Right atrium auricular region (tissue), 2 donors: ENCODE data around the gene FBXO21. TPM values are rescaled to one million over a fixed set of nuclear protein-coding genes. Genes with fewer than 3 reads are reported as not detected.

Source experiments
- DNase-seq: peaks from one replicate; pipeline ENCODE4 v3.0.0-alpha.2; 2019; ENCODE audit warnings: low spot score
- H3K27ac ChIP-seq, 2 donors: fragments of 200-600 bp; sonication (generic); 1 replicate in 1 of 2; 2 replicates in 1 of 2; pipeline ENCODE4 v1.5.1; 2016 to 2019
- H3K27me3 ChIP-seq, 2 donors: fragments of 200-600 bp; sonication (generic); one replicate each; pipeline versions ENCODE4 v1.5.1 to v1.6.0; 2017 to 2019
- H3K36me3 ChIP-seq: fragments of 200-600 bp; sonication (generic); one replicate; pipeline ENCODE4 v1.5.1; 2016
- H3K4me1 ChIP-seq, 2 donors: fragments of 200-600 bp; sonication (generic); one replicate each; pipeline versions ENCODE4 v1.5.1 to v1.6.0; 2017 to 2019
- H3K4me3 ChIP-seq, 2 donors: fragments of 200-600 bp; sonication (generic); 1 replicate in 1 of 2; 2 replicates in 1 of 2; pipeline ENCODE4 v1.5.1; 2017 to 2019; ENCODE audit warnings: mild to moderate bottlenecking in 1 of 2, moderate library complexity in 1 of 2
- H3K9me3 ChIP-seq, 2 donors: fragments of 200-600 bp; sonication (generic); one replicate each; pipeline ENCODE4 v1.5.1; 2019
- CTCF ChIP-seq, 2 donors: fragments of 200-600 bp; sonication (generic); IDR thresholded peaks; one replicate each; pipeline ENCODE4 v1.5.1; 2019; ENCODE audit warnings: antibody characterized with exemption in 2 of 2
- total RNA-seq, 2 donors: library from RNA; depleted of rRNA; stranded (reverse); fragments of >200 nt; gene quantifications; one replicate each; pipeline ENCODE4 v1.1.0, GENCODE V29; 2016

FBXO21 gene
- total RNA-seq, 2 donors from 2014 or later: 43.5 to 77.9 TPM

- Histone ChIP-seq H3K27me3 (no peaks in the 10 kb centered on the region), H3K27ac (no peak overlapping the region), H3K36me3 (peaks cover 68% of the 10 kb centered on the region), H3K4me1 (no peaks in the 10 kb centered on the region), H3K9me3 (no peaks in the 10 kb centered on the region), H3K4me3 (no peak overlapping the region)
- no peak for DNase-seq
- no peak for TF ChIP-seq CTCF (IDR thresholded peaks at IDR 0.05)
These were observed 12.0 kb downstream of the FBXO21 start for GRCh38 chr12:117178301-117178700.

- H3K36me3 ChIP-seq: peaks cover 94% of the 10 kb centered on the region
- H3K9me3 ChIP-seq: no peaks in the 10 kb centered on the region
- no peaks in the 10 kb centered on the region for H3K27me3 ChIP-seq
- no peak for TF ChIP-seq CTCF (IDR thresholded peaks at IDR 0.05)
- H3K27ac ChIP-seq: no peak overlapping the region
- peaks cover 0 to 3% of the 10 kb centered on the region in 2 donors for H3K4me1 ChIP-seq
- no peak overlapping the region for H3K4me3 ChIP-seq
- no peak for DNase-seq
These were observed 18.1 kb downstream of the FBXO21 start for GRCh38 chr12:117172168-117172567.

- no peak for DNase-seq
- TF ChIP-seq CTCF (IDR thresholded peaks at IDR 0.05): no peak
- Histone ChIP-seq H3K4me1 (peaks cover 0 to 3% of the 10 kb centered on the region in 2 donors), H3K27ac (no peak overlapping the region), H3K4me3 (no peak overlapping the region), H3K27me3 (no peaks in the 10 kb centered on the region), H3K36me3 (peaks cover 94% of the 10 kb centered on the region), H3K9me3 (no peaks in the 10 kb centered on the region)
These were observed 18.6 kb downstream of the FBXO21 start for GRCh38 chr12:117171499-117172162.

- TF ChIP-seq CTCF (IDR thresholded peaks at IDR 0.05): no peak
- Histone ChIP-seq H3K36me3 (peaks cover 94% of the 10 kb centered on the region), H3K27ac (no peak overlapping the region), H3K9me3 (no peaks in the 10 kb centered on the region), H3K4me1 (peaks cover 0 to 3% of the 10 kb centered on the region in 2 donors), H3K27me3 (no peaks in the 10 kb centered on the region), H3K4me3 (no peak overlapping the region)
- DNase-seq: no peak
These were observed 20.7 kb downstream of the FBXO21 start for GRCh38 chr12:117169548-117169947.

GRCh38 chr12:117168976-117169375, 21.3 kb downstream of the FBXO21 start:
- Histone ChIP-seq H3K27me3 (no peaks in the 10 kb centered on the region), H3K4me3 (no peak overlapping the region), H3K27ac (no peak overlapping the region), H3K4me1 (peaks cover 0 to 3% of the 10 kb centered on the region in 2 donors), H3K9me3 (no peaks in the 10 kb centered on the region), H3K36me3 (peaks cover 93% of the 10 kb centered on the region)
- TF ChIP-seq CTCF (IDR thresholded peaks at IDR 0.05): no peak
- no peak for DNase-seq

- H3K36me3 ChIP-seq: peaks cover 93% of the 10 kb centered on the region
- no peaks in the 10 kb centered on the region for H3K9me3 ChIP-seq
- DNase-seq: no peak
- H3K27me3 ChIP-seq: no peaks in the 10 kb centered on the region
- H3K4me1 ChIP-seq: peaks cover 0 to 3% of the 10 kb centered on the region in 2 donors
- H3K4me3 ChIP-seq: no peak overlapping the region
- H3K27ac ChIP-seq: no peak overlapping the region
- no peak for TF ChIP-seq CTCF (IDR thresholded peaks at IDR 0.05)
These were observed 22.5 kb downstream of the FBXO21 start for GRCh38 chr12:117167769-117168168.
